Kidney epithelial cell (primary cell): Measurements from ENCODE around the gene MMEL1. TPM values are rescaled to one million over a fixed set of nuclear protein-coding genes. Genes with fewer than 3 reads are reported as not detected.

Experiments
- DNase-seq: peaks from one replicate; pipeline ENCODE4 v3.0.0-alpha.2; 2010; ENCODE audit warnings: low read depth
- H3K27me3 ChIP-seq: 2 replicates; pipeline ENCODE4 v1.6.0; 2011; ENCODE audit warnings: low read length; ENCODE audit not compliant: control insufficient read depth, insufficient read depth
- H3K36me3 ChIP-seq: 2 replicates; pipeline ENCODE4 v1.5.1; 2011; ENCODE audit warnings: low read length; ENCODE audit not compliant: control insufficient read depth, insufficient read depth
- H3K4me3 ChIP-seq: 2 replicates; pipeline ENCODE4 v1.5.1; 2011; ENCODE audit warnings: low read depth, mild to moderate bottlenecking, control low read depth, low read length
- CTCF ChIP-seq: IDR thresholded peaks from 2 replicates; pipeline ENCODE4 v1.5.1; 2011; ENCODE audit warnings: mild to moderate bottlenecking, moderate library complexity, low read length, control low read depth, inconsistent platforms; ENCODE audit not compliant: insufficient read depth, poor library complexity, severe bottlenecking
- total RNA-seq: library from RNA; depleted of rRNA; stranded (reverse); fragments of >200 nt; gene quantifications from 2 replicates; pipeline ENCODE4 v1.2.3, GENCODE V29; 2015

The MMEL1 gene
- total RNA-seq, 1 donor from 2014 or later, result not detected

- H3K4me3 ChIP-seq, result no peak overlapping the region
- H3K27me3 ChIP-seq, result peaks cover 6% of the 10 kb centered on the region
- no peaks in the 10 kb centered on the region for H3K36me3 ChIP-seq
- TF ChIP-seq CTCF, result no peak
- no peak for DNase-seq
Observed at GRCh38 chr1:2650967-2651645, 18.3 kb upstream of the MMEL1 start.

DNA sequence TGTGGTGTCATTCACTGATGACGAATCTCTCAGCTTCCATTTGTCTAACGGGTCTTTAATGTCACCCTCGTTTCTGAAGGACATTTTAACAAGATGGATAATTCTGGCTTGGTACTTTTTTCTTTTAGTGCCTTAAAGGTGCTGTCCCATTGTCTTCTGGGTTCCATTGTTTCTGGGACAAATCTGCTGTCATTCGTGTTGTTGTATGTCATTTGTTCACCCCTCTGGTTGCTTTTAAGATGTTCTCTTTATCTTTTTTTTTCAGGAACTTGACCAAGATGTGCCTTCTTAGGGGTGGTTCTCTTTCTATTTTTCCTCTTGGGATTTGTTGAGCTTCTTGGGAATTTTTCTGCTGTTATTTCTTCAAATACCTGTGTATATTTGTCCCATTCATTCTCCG, 14.0 kb upstream of the MMEL1 start:
- no peaks in the 10 kb centered on the region for H3K36me3 ChIP-seq
- H3K4me3 ChIP-seq, result no peak overlapping the region
- no peak for DNase-seq
- peaks cover 4% of the 10 kb centered on the region for H3K27me3 ChIP-seq
- no peak for TF ChIP-seq CTCF

- H3K27me3 ChIP-seq, result peaks cover 2% of the 10 kb centered on the region
- no peak for DNase-seq
- TF ChIP-seq CTCF, result no peak
- H3K4me3 ChIP-seq, result no peak overlapping the region
- H3K36me3 ChIP-seq, result no peaks in the 10 kb centered on the region
Observed at GRCh38 chr1:2645776-2646175, 13.0 kb upstream of the MMEL1 start.

DNA sequence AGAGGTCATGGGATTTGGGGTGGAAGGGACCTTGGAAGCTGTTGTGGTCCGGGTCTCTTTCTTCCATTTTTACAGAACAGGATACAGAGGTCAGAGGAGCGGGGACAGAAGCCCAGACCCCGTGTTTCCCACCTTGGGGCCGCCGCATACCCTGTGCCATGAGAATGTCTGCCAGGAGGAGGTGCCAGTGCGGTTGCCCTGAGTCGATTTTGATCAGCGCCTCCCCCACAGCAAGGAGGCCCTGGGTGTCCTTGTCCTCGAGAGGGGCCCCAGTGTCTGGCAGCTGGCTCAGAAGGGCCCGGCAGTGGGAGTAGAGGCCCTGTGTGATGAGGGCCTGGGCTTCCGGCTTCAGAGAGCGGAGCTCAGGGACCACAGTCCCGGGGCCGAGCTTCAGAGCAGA, 12.3 kb upstream of the MMEL1 start:
- no peak for TF ChIP-seq CTCF
- no peak overlapping the region for H3K4me3 ChIP-seq
- no peak for DNase-seq
- no peaks in the 10 kb centered on the region for H3K27me3 ChIP-seq
- no peaks in the 10 kb centered on the region for H3K36me3 ChIP-seq

- no peak for TF ChIP-seq CTCF
Observed at GRCh38 chr1:2644591-2645101, 11.8 kb upstream of the MMEL1 start.

GRCh38 chr1:2644171-2644570, 11.4 kb upstream of the MMEL1 start:
- no peak for TF ChIP-seq CTCF
- Histone ChIP-seq H3K27me3 (no peaks in the 10 kb centered on the region), H3K36me3 (no peaks in the 10 kb centered on the region), H3K4me3 (no peak overlapping the region)
- DNase-seq, result no peak

More at GRCh38 chr1:2644591-2645101, 11.8 kb upstream of the MMEL1 start:
- no peaks in the 10 kb centered on the region for H3K27me3 ChIP-seq
- H3K4me3 ChIP-seq, result no peak overlapping the region
- H3K36me3 ChIP-seq, result no peaks in the 10 kb centered on the region
- no peak for DNase-seq
